GM19035 (cell line): ENCODE data around the gene MRPS5.
A peak's percentile ranks its signal among the peaks of the same experiment; 100 is the strongest.
"Not testable (repeated sequence)": the region's sequence is repeated elsewhere in the genome, so short reads cannot be mapped to it uniquely, and the experiment has no call there.

ENCODE experiments used
- ATAC-seq: cut with Tn5 transposase; IDR thresholded peaks from one replicate; pipeline ENCODE4 v1.9.1; 2021; ENCODE audit not compliant: unreplicated experiment

Gene MRPS5

DNA sequence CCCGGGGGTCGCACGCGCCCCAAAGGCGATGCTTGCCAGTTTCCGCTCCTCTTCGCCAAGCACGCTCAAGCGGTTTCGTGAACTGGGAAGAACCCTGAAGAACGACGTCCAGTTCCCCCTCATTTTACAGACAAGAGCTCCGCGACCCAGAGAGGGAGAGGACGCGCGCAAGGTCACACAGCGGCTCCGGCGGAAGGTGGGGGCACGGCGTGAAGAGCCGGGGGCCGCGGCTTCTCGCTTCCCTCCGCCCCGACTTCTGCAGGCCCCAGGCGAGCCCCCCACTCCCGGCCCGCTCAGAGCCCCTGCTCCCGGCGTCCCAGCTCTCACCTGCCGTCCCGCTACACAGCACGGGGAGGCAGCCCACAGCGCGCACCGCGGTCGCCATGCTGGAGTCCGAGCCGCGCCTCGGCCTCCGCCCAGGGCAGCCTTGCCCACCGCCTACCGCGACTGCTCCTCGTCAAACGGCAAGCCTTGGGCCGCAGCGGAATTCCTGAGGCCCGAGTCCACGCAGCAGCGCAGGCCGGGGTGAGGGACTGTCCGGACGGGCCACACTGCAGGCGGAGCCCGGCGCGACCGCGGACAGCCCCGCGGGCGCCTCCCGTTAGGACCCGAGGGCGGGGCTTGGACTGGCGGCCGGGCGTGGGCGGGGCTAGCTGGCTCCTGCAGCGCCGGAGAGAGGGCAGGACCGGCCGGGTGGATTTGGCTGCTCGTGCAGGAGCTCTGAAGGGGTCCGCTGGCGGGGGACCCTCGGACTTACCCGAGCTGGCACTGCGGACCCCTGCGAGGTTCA, at the start of gene MRPS5:
TSS of gene MRPS5 (minus strand) at position 402 of the 790 bp plus-strand sequence. CDS start at position 385, 17 bp downstream.
- peak; percentile 96 for ATAC-seq

DNA sequence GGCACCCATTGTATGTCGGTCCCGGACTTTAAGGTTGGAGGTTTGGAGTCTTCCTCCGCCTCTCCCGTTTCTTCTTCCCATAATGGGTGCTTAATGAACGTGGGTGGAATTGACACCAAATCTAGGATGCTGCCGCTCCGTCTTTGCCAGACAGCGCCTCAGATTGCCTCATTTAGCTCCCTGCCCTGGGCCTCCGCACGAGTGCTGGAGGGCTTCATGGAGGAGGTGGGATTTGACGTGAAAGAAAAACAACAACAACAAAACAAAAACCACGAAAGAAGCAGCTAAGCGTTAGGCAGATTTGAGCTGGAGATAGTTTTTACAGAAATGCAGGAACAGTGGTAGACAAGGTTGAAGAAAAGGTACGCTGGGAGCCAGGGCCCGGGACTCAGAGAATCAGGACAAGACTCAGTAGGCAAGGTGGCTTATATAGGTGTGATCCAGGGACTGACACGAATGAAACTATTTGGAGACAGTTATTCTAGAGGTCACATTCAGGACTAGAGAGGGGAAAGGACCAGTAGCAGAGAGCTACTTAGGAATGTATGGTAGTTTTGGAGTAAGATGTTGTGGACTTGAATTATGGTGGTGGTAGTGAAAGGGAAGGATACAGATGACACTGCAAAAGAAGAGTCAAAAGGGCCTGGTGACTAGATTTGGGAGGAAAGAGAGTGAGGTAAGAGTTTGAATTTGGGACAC, 44.6 kb upstream of the MRPS5 start:
- ATAC-seq: peak; percentile 4

DNA sequence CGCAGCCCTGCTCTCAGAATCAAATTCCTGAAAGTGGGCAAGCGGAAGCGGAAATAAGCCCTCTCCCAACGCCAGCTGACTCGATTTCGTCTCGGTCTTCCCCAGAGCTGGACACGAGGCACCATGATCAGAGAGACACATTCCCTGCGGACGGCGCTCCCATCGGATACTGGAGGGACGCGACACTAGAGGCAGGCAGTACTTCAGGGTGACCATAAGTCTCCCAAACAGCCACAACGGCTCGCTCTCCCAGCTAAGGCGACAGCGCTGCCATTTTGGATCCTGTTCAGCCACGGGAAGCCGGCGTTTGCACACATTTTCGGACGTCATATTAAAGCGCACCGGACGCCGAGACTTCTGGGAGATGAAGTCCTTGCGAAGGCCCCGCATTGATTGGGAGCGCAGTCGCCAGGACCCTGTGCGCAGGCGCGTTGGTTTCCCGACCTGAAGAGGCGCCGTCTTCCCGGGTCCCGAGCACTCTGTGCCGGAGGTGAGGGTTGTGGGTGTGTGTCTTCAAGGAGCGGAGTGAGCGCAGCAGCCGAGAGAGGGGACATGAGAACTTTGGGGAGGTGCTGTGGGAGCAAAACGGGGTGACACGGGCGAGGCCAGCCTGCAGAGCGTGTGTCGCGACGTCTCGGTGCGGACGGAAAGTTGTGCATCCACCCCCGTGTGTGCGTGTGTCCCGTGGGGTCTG, 43.9 kb upstream of the MRPS5 start, which contains the start of gene ZNF2:
TSS of gene ZNF2 (plus strand) at position 439 of the 694 bp plus-strand sequence. CDS start 10,418 bp downstream, outside the sequence.
- peak; percentile 96 for ATAC-seq

DNA sequence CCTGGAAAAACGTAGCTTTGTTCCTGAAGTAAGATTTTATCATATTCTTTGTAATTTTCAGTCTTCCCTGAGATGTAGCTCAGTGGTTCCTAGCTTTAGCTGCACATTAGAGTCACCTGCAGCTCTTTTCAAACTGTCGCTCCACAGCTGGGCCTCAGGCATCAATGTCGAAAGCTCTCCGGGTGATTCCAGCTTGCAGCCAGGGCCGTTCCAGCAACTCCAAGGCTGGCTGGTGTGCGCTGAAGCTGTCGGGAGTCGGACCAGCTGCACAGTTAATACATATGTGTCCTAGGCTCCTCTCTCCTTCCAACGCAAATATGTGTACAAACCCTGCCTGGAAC, 43.4 kb upstream of the MRPS5 start:
- ATAC-seq: peak; percentile 18

DNA sequence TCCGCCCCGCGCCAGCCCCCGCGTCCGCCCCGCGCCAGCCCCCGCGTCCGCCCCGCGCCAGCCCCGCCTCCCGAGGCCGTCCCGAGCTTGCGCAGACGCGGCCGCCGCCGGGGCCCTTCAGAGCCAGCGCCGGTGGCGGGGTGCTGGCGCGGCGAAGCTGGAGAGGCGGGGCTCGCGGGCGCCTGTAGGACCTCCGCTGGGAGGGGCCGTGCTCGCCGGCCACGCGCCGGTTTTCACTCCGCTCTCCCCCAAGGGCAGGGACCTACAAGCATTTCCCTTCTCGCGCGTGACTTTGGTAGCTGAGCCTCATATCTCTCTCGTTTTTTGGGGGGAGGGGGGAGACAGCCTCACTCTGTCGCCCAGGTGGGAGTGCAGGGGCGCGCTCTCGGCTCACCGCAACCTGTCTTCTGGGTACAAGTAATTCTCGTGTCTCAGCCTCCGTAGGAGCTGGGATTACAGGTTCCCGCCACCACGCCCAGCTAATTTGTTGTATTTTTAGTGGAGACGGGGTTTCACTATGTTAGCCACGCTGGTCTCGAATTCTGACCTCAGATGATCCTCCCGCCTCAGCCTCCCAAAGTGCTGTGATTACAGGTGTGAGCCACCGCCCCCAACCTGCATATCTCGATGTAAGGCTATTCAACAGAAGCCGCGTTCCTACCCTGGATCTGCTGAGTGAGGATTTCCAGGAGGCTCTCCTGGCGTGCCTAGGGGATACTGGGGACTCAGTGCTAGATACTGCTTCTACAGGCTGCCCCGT, 38.3 kb upstream of the MRPS5 start, which contains the start of gene ZNF514:
TSS of gene ZNF514 (minus strand) at position 159 of the 760 bp plus-strand sequence. CDS start 6,595 bp downstream, outside the sequence.
- peak; percentile 89 for ATAC-seq

DNA sequence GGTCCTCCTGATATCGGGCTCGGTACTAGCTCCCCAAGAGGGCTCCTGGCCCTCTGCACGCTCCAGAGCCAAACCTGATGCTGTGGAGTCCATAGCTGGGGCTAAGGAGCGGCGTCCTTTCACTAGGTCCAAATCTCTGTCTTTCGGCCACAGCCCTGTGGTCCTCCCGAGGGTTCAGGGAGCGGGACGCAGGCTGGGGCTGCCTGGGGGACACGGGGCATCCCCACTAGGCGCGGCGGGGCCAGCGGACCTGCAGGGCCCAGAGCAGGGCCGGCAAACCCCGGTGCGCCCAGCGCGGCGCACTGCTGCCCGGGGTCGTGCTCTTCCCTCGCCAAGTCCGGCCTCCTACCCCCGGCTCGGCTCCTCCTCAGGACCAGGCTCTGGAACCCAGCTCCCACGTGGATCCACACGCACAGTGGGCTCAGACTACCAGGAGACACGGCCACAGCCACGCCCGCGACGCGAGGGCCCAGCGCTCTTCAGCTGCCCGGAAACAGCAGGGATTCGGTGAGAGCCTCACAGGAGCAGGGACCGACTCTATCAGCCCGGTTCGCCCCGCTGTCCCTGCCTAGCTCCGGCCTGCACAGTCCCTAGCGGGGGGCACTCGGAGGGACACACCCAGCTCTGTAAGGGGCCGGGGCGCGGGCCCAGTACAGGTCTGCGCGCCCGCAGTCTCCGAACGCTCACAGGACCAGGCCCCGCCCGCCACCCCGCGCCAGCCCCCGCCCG, 37.4 kb upstream of the MRPS5 start:
- peak; percentile 47 for ATAC-seq

DNA sequence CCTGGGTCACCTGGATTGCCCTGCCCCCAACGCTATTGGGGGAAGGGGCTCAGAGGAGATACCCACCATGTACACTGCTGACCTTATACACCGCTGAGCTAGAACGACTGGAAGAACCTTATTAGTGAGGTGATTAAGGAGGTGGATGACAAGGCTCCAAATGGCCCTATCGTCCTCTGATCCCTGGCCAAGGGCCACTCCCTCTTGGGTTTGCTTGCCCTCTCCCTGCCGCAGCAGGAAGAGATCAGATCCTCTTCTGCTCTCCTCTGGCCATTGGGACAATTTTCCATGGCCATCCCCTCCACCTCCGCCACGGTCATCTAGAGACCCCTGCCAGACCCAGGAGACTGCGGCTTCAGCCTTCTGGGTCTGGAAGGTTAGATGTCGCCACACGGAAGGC, 36.8 kb upstream of the MRPS5 start:
- no peak for ATAC-seq

DNA sequence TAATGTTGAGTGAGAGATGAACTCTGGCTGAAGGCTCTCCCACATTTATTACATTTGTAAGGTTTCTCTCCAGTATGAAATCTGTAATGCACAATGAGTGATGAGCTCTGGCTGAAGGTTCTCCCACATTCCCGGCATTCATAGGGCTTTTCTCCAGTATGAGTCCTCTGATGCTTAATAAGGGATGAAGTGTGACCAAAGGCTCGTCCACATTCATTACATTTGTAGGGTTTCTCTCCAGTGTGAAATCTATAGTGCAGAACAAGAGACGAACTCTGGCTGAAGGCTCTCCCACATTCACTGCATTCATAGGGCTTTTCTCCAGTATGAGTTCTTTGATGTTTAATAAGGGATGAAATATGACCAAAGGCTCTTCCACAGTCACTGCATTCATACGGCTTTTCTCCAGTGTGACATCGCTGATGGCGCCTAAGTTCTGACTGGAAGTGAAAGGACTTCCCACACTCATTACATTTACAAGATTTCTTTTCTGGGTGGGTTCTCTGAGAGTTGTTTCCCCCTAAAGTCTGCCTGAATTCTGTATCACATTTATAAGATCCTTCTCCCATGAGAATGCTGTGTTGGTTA, 27.9 kb upstream of the MRPS5 start:
- ATAC-seq: no peak

DNA sequence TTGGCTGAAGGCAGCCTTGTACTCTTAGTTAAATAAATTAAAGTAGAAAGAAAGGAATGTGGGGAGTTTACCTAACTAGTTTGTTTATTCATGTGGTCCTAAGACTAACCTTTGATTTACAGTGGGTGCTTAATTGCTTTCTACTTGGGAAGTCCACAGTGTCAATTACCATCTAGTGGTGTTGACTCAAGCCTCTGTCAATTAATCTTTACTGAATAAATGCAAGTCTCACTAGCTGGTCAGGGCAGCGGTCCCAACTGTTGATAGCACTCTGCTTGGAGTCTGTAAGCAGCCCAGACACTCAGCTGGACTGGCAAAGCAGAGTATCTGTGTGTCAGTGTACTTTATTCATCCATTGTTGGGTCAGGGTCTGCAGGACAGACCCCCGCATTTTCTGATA, 22.2 kb upstream of the MRPS5 start:
- ATAC-seq: no peak

DNA sequence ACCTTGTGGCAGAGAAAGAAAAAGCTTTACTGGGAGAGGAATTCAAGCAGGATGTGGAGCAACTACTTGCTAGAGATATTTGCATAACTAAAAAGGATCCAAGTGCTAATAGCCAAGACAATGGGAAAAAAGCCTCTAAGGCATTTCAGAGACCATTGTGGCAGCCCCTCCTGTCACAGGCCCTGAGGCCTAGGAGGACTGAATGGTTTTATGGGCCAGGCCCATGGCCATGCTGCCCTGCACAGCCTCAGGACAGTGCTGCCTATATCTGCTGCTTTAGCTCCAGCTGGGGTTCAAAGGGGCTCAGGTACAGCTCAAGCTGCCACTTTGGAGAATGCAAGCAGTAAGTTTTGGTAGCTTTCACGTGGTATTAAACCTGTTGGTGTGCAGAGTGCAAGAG, 17.1 kb upstream of the MRPS5 start:
- no peak for ATAC-seq

DNA sequence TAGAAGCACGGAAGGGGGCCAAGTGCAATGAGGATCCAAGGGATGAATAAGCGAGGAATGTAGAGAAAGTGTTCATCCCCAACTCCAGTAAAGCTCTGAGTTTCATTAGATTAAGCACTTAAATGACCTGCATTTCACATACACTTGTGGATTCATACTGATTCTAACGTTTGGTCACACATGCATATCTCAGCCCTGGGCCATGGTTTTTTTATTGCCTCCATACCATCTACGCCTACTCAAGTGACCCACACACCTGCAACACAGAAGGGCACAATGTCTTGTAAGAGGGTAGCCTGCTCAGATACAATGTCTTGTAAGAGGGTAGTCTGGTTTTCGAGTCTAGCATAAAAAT, 566 bp upstream of the MRPS5 start:
- peak; percentile 9 for ATAC-seq

DNA sequence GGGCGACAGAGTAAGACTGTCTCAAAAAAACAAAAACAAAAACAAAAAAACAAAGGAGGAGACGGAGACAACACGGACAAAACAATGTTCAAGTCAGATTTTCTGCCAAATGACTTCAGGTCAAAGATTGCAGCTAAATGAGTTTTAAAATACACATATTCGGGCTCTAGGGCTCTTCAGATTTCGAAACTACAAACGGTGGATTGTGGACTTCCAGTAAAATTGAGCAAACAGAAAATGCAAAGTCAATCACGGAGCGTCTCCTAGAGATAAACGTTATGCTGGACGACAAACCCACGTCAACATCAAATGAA, 558 bp downstream of the MRPS5 start:
- peak; percentile 3 for ATAC-seq

DNA sequence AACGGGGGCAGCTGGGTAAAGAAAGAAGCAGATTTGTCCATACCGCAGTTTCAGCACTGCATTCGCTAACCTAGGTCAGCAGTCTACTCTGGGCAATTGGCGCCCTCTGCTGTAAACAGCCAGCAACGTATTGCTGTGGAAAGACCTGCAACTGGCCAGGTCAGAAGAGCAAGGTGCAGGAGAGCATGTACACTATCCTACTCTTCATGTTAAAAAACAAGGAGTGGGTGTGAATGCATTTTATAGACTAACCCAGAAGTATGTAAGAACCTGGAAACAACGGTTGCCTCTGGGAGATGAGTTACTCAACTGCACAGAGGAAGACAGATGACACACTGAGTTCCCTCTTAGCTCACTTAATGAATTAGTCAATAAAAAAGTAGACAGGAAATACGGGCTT, 6.2 kb downstream of the MRPS5 start:
- ATAC-seq: peak; percentile 74

DNA sequence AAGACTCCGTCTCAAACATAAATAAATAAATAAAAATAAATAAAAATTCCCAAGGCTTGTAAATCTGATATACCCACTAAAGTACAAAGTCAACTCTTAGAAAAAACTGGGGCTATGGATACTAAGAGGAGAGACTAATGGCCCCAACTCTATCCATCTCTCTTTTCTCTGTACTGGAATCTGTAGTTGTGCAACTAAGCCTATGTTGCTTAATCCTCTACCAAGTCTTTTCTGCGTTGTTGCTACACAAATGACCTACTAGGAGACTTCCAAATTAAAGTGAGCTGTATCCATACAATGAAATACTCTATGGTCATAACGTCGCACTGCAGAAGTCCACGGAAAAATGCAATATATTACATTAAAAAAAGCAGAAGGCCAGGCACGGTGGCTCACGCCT, 8.1 kb downstream of the MRPS5 start:
- no peak for ATAC-seq

DNA sequence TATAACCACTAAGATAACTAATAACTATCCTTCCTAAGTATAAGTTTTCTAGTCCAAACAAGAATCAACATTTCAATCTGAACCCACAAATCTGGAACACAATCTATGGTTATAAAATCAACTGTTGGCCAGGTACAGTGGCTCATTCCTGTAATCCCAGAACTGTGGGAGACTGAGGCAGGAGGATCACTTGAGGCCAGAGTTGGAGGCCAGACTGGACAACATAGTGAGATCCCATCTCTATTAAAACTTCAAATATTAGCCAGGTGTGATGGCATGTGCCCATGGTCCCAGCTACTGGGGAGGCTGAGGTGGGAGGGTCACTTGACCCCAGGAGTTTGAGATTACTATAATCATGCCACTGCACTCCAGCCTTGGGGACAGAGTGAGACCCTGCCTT, 11.2 kb downstream of the MRPS5 start:
- no peak for ATAC-seq

DNA sequence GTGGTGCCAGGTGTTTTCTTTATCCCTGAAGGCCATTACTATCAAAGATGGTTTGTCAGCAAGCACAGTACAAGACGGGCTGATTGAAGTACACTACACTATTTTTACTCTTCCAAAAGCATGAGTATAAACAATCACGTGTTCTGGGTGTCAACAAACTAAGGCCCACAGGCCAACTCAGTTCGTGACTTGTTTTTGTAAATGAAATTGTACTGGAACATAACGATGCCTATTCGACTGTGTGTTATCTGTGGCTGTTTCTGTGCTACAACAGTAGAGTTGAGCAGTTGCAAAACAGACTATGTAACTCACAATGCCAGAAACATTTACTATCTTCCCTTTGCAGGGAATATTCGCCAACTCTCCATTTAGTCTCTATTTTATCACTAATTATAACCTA, 12.3 kb downstream of the MRPS5 start:
- ATAC-seq: no peak

DNA sequence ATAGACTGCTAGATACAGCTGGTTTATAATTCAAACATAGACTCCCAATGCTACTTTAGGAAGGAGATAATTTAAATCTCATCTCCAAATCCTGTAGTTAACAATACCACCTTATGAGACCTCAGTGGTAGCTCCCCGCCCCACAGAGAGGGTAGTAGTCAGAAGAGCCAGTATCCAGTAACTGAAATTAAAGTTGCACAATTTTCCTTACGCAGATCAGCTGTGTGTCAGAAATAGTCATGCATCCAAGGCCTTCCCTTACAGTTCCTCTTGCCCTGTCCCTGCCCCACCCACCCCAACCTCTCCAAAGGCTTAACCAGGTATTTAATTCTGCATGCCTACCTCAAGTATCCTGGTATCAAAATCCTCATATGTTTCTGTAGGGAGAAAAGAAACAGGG, 15.5 kb downstream of the MRPS5 start:
- no peak for ATAC-seq

DNA sequence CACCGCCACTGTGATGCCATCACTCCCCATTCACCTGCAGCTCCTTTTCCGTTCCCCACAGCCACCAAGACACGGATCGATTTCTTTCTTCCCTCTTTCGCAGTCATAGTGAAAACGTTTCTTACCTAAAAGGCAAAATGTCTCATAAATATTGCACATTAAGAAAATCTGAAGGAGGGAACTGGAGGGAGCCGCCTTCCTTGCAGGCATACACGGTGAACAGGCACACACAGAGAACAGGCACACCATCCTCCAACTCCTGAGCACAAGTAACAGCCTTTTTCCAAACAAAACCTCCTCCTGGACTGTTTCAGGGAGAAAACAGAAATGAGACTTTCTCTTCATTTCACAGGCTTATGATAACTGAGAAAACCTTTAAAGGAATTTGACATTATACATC, 17.0 kb downstream of the MRPS5 start:
- ATAC-seq: no peak

DNA sequence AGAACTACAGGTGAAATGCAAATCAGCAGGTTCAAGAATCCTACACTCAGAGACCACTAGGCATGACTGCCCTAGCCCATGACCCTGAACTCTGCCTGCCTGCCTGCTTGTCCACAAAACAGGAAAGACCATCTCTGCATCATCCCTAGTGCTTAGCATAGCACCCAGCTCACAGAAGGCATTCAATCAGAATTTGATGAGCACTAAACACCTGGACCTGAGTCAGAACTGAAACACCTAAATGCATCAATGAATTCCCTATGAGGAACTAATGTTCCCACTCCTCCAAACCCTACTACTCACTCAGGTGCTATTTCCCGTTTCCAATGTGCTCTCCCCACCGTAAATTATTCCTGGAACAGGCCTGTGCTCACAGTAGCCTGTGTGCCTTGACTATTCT, 21.7 kb downstream of the MRPS5 start:
- no peak for ATAC-seq

DNA sequence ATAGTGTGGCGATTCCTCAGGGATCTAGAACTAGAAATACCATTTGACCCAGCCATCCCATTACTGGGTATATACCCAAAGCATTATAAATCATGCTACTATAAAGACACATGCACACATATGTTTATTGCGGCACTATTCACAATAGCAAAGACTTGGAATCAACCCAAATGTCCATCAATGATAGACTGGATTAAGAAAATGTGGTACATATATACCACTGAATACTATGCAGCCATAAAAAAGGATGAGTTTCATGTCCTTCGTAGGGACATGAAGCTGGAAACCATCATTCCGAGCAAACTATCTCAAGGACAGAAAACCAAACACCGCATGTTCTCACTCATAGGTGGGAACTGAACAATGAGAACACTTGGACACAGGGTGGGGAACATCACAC, 23.3 kb downstream of the MRPS5 start:
- not testable (repeated sequence) for ATAC-seq
